Hepatic stellate cell (primary cell): ENCODE results near the gene SURF6.
"Not testable (repeated sequence)": the region's sequence is repeated elsewhere in the genome, so short reads cannot be mapped to it uniquely, and the experiment has no call there.

Experiments
- DNase-seq: peaks from one replicate; pipeline ENCODE4 v3.0.0; 2011; ENCODE audit warnings: low spot score

The SURF6 gene

DNA sequence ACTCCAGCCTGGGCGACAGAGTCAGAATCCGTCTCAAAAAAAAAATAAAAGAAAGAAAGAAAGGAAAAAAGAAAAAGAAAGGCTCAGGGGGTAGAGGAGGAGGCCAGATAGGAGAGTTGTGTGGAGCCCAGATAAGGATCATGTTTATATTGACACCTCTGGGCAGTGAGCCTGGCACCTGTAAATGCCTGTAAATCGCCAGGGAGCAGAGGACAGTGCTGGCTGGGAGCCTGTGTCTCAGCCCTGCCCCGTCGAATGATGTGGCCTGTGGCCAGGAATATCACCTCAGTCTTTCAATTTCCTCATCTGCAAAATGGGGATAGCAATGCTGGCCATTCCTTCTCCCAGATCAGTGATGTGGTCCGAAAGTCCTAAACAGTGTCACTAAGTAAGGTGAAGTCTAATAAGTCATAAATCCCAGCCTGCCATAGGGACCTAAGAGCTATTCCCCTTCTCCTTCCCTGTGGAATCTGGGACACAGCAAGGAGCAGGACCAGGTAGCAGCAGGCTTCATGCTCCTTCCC lies 50.7 kb downstream of the SURF6 start:
- DNase-seq: no peak

DNA sequence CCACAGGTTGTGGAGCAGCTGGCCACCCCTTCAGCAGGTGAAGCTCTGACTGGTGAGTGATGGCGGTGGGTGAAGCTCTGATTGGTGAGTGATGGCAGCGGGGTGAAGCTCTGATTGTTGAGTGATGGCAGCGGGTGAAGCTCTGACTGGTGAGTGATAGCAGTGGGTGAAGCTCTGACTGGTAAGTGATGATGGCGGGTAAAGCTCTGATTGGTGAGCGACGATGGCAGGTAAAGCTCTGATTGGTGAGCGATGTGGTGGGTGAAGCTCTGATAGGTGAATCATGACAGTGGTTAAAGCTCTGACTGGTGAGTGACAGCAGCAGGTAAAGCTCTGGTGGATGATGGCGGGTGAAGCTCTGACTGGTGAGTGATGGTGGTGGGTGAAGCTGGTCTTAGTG lies 51.6 kb downstream of the SURF6 start:
- no peak for DNase-seq

DNA sequence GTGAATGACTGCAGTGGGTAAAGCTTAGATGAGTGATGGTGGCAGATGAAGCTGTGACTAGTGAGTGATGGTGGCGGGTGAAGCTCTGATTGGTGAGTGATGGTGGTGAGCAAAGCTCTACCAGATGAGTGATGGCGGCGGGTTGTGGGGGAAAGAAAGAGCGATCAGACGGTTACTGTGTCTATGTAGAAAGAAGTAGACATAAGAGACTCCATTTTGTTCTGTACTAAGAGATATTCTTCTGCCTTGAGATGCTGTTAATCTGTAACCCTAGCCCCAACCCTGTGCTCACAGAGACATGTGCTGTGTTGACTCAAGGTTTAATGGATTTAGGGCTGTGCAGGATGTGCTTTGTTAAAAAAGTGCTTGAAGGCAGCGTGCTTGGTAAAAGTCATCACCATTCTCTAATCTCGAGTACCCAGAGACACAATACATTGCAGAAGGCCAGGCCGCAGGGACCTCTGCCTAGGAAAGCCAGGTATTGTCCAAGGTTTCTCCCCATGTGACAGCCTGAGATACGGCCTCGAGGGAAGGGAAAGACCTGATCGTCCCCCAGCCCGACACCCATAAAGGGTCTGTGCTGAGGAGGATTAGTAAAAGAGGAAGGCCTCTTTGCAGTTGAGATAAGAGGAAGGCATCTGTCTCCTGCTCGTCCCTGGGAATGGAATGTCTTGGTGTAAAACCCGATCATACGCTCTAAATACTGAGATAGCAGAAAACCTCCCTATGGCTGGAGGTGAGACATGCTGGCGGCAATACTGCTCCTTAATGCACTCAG lies 52.5 kb downstream of the SURF6 start:
- DNase-seq: not testable (repeated sequence)

DNA sequence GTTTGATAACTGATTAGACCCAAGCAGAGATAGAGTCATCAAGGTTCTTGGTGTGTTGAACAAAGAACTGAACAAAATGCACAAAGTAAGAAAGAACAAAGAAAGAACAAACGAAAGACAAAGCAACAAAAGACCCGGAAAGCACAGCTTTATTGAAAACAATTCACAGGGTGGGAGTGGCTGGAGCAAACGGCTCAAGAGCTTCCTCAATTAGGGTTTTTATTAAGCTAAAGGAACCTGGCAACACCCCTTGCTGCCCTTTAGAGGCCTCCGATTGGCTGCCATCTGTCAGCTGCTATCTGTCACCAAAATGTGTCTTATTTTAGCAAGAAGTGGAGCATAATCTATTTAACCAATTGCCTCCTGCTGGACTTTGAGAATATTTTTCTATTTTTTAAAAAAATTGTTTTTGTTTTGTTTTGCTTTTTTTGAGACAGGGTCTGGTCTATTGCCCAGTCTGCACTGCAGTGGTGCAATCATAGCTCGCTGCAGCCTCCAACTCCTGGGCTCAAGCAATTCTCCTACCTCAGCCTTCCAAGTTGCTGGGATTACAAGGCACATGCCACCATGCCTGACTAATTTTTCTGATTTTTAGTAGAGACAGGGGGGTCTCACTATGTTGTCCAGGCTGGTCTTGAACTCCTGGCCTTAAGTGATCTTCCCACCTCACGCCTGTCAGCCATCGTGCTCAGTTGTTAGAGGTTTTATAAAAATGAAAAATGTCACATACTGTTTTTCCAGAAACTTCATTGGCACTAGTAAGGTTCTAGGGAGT lies 53.3 kb downstream of the SURF6 start:
- DNase-seq: no peak

DNA sequence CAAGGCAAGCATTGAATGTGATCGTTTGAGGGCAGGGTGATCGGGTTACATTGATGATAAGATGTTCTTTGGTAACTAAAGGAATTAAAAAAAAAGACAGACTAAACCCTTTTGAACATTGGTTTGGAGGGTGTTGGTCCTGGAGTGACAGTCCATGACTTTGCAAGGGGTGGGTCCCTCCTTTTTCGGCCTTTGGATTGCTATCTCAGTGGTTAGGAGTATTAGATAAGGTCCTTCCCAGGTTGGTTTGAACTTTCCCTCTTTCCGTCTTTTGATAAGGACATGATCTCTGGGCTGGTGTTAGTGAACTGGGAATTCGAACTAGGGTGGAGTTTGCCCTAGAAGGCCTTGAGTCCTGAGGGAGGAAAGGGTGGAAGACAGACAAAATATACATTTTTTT lies 55.6 kb downstream of the SURF6 start:
- no peak for DNase-seq
